ENCODE results near the gene IQCE.

DNA sequence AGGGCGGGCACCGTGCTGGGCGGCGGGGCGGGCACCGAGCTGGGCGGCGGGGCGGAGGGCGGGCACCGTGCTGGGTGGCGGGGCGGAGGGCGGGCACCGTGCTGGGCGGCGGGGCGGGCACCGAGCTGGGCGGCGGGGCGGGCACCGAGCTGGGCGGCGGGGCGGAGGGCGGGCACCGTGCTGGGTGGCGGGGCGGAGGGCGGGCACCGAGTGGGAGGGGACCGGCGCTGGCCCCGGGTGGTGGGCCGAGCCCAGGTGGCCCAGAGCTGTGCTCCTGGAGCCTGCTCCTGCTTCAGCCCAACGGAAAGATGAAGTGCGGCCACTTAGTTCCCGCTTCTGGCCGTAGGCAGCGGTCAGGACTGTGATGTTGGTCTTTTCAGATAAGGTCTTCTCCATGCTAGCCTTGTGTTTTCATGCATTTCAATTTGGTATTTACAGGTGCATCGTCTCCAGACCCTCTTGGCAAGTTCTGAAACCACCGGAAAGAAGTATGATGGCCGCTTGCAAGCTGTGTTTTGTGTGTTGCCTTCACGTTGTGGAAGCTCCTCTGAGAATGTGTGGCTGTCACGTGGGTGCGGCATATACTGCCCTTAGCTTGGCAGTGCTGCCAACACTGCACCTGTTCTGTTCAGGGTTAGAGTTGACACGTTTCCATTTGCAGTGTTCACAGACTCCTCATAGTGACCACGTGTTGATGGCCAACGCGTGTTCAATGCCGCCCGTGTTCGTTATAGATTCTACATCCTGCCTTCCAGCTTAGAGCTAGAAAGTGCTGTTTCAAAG, 25.2 kb downstream of the IQCE start:
- no peak for TF ChIP-seq POLR2AphosphoS5 (IDR thresholded peaks at IDR 0.05; ENCODE audit: low read depth, low read length)
- no peak for TF ChIP-seq SIN3A (IDR thresholded peaks at IDR 0.05; ENCODE audit: borderline replicate concordance, insufficient read depth, low read depth, low read length)
- TF ChIP-seq, protein P1, sequence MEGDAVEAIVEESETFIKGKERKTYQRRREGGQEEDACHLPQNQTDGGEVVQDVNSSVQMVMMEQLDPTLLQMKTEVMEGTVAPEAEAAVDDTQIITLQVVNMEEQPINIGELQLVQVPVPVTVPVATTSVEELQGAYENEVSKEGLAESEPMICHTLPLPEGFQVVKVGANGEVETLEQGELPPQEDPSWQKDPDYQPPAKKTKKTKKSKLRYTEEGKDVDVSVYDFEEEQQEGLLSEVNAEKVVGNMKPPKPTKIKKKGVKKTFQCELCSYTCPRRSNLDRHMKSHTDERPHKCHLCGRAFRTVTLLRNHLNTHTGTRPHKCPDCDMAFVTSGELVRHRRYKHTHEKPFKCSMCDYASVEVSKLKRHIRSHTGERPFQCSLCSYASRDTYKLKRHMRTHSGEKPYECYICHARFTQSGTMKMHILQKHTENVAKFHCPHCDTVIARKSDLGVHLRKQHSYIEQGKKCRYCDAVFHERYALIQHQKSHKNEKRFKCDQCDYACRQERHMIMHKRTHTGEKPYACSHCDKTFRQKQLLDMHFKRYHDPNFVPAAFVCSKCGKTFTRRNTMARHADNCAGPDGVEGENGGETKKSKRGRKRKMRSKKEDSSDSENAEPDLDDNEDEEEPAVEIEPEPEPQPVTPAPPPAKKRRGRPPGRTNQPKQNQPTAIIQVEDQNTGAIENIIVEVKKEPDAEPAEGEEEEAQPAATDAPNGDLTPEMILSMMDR (IDR thresholded peaks at IDR 0.05), result no peak
